Endothelial cell of umbilical vein (primary cell): ENCODE data around the gene IL6.

Experiments
- CTCF ChIP-seq, 2 donors: IDR thresholded peaks; 1 replicate in 1 of 2; 2 replicates in 1 of 2; pipeline ENCODE4 v1.5.1; 2011; ENCODE audit warnings: low read length in 2 of 2, mild to moderate bottlenecking in 2 of 2, moderate library complexity in 2 of 2, control low read depth in 1 of 2, inconsistent platforms in 1 of 2, low read depth in 1 of 2; ENCODE audit not compliant: insufficient read depth in 1 of 2; ENCODE audit errors: extremely low read depth in 1 of 2
- MYC ChIP-seq: IDR thresholded peaks from one replicate; pipeline ENCODE4 v1.6.1; 2011; ENCODE audit warnings: mild to moderate bottlenecking, low read depth, low read length
- POLR2AphosphoS5 ChIP-seq: IDR thresholded peaks from 2 replicates; pipeline ENCODE4 v1.6.1; 2012; ENCODE audit warnings: low read depth, mild to moderate bottlenecking, control low read depth, low read length, moderate library complexity; ENCODE audit not compliant: insufficient read depth

GRCh38 chr7:22725585-22725984 lies 1.4 kb upstream of the IL6 start:
- no peak for TF ChIP-seq POLR2AphosphoS5
- peak in 1 of 2 donors; percentile 7 for TF ChIP-seq CTCF (IDR thresholded peaks at IDR 0.05; ENCODE audit: extremely low read depth in 1 of 2, insufficient read depth in 1 of 2, low read depth in 1 of 2, low read length in 2 of 2)
- no peak for TF ChIP-seq MYC
